ENCODE data around the gene EML3.
"Not testable (repeated sequence)": the region's sequence is repeated elsewhere in the genome, so short reads cannot be mapped to it uniquely, and the experiment has no call there.

EML3 gene

DNA sequence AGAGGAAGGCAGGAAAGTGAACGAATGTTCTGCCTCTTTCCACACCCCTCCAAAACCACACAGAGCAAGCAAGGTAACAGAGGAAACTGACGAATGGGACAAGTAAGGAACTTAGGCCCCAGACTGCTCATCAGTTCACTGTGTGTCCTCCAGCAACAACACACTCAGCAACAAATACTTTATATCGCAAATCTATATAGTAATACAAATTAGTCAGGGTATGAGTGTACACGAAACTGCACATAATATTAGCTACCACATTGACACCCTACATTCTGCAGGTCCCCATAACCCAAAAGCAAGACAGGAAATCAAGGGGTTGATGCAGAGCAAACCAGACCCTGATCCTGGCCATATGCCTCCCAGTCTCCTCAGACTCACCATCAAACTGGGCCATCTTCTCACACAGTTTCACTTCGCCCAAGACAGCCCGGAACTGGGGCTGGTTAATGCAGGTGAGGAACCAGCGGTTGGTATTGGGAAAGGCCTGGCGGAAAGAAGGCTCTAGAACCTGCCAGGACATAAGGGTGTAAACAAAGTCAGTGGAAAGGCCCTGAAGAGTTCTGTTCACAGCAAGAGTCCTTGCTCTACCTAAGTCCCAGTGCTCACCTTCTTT, 45.4 kb downstream of the EML3 start:
- no peak for DNase-seq

DNA sequence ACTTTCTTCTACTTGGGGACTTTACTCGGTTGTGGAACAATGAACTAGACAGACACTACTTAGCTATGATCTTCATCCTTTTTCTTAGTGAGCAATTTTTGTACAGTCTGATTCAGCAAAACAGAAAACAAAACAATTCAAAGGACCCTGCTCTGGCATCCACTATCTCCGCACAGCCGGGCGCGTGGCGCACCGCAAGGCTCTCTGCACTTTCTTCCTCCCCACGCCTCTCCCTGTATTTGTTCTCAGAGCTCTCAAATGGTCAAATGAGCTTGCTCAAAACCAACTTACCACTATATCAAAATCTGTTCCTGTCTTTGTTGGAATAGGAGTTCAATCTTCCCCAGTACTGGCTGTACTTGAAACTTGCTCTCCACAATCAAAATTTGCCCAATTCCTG, 46.3 kb downstream of the EML3 start:
- DNase-seq, result no peak

DNA sequence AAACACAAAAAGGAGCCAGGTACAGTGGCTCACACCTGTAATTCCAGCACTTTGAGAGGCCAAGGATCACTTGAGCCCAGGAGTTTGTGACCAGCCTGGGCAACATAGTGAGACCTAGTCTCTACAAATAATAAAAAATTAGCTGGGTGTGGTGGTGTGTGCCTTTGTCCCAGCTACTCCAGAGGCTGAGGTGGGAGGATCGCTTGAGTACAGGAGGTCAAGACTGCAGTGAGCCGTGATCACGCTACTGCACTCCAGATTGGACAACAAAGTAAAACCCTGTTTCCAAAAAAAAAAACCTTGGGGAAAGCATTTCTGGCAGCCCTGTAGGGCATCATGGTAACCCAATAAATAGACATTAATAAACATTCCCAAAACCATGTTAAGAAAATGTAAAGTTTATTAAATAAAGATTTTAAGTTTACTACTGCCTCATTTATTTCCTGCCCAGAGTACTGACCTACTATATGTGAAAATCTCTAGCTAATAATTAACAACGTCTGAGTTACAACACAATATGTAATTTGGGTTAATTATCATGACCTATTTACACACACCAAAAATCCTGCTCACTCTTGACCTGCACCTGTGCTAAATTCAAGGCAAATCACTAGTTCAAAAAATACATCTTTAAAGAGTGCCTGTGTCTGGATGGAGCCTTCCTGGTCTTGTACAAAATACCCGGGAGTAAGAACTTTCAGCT, 47.3 kb downstream of the EML3 start:
- DNase-seq, result no peak

DNA sequence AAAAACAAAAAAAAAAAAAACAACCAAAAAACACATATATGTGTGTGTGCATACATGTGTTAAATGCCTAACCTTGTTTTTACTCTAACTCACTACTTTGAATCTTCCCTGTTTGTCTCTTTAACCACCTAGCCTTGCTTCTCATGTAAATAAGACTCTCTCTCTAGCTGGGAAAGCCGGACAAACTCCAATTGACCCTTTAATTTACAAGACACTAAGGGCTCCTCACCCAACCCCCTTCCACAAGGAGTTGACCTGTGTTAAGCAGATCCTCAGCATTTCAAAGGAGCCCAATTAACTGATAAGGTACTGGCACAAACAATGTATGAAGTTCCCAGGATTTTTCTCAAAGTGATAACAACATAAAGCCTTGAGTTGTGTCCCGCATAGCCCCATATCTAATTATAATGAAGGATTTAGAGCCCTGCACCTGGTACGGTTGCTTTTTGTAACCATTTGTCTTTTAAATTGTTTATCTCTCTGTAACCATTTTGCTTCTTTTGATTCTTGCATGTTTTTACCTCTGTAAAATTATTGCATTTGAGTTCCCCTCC, 50.8 kb downstream of the EML3 start:
- DNase-seq, result not testable (repeated sequence)

DNA sequence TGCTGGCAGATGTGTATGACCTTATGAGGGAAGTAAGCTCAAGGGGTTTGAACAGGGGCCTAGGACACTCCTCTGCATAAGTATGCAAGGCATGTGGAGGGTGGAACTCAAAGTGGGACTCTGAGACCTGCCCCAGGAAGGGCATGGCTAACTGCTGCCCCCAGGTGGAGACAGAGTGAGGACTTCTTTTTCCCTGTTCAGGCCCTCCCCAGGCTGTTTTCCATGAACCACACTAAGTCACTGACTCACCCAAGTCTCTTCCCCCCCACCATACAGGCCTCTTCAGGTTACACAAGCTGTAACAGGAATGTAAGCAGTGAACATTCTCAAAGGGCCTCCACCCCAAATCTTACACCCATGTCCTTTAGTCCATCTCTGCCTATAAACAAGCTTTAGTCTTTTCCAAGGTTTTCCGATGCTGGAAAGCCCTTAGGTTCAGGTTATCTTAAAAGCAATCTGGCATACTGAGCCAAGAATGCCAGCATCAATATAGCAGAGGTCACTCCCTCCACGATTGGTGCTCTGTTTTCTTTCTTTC, 51.9 kb downstream of the EML3 start:
- DNase-seq, result no peak

DNA sequence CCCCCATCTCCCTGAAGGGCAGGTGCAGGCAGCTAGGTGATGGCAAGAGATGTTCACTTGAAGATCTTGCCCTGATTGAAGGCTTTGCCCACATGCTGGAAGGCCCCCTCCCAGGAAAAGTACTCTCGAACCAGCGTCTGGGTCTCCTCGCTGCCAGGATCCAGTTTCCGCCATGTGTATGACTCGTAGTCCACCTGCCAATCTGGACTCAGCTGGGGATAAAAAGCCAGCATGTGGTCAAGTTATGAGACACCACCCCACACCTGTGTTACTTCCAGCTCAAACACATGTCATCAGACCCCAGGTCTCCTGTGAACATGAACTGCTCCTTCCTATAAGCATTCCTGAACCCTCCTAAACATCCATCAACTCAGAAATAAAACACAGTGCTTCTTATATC, 52.9 kb downstream of the EML3 start:
- not testable (repeated sequence) for DNase-seq

DNA sequence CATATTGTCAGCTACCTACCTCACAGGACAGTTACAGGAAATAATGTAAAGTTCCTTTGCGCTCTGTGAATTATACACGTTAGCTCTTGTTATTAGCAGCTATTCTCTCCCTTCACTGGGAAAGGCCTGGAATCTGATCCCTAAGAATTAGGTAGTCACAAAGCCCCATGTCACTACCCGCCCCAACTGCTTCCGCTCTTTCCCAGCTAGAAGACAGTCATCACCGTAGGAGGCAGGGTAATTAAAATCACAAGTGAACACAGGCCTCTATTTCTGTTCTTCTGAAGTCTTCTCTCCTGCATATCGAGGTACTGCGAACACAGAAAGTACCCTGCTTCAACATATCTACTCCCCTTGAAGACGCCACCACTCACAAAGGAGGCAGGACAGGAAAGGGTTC, 53.4 kb downstream of the EML3 start:
- DNase-seq, result no peak

DNA sequence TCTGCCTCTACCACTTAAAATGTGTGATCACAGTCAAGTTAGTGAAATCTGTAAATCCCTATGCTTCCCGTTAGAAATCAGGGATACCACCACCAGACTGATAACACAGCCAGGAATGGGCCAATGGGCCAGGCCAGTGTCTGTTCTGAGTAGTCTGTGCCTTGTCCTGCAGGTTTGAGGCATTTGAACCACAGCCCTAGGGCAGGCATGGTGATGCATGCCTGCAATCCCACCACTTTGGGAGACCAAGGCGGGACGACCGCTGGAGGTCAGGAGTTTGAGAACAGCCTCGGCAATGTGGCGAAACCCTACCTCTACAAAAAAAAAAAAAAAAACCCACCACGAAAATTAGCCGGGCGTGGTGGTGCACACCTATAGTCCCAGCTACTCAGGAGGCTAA, 53.9 kb downstream of the EML3 start:
- no peak for DNase-seq

DNA sequence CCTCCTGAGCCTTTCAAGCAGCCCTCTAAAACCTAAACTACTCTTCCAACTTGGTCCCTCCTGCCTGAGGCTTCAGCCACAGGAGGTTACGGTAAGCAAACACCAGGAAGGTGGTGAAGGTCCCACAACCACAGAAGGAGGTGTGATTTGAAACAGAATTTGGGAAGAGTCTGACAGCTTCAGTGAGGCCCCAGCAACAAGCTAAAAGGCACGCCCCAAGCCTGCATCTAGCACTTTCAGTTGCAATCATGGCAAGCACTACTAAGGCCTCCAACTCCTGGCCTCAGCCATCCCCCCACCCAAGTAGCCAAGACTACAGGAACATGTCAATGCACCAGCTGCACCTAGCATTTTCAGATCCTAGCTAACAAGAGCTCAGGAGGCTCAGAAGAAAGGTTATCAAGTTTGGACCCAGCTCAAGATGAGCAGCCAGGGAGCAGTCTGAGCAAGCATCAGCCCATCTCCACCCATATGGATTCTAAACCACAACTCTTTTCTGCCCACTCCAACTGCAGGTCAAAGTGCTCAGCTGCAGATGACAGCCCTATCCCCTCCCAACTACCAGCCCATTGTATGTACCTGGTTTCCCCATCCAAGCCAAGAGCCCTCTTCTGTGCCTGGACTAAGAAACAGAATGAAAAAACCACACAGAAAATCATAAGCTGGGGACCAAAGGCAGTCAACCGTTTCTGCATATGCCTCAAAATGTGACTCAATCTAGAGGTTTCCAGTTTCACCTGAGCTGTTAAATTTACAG, 55.5 kb downstream of the EML3 start:
- no peak for DNase-seq

DNA sequence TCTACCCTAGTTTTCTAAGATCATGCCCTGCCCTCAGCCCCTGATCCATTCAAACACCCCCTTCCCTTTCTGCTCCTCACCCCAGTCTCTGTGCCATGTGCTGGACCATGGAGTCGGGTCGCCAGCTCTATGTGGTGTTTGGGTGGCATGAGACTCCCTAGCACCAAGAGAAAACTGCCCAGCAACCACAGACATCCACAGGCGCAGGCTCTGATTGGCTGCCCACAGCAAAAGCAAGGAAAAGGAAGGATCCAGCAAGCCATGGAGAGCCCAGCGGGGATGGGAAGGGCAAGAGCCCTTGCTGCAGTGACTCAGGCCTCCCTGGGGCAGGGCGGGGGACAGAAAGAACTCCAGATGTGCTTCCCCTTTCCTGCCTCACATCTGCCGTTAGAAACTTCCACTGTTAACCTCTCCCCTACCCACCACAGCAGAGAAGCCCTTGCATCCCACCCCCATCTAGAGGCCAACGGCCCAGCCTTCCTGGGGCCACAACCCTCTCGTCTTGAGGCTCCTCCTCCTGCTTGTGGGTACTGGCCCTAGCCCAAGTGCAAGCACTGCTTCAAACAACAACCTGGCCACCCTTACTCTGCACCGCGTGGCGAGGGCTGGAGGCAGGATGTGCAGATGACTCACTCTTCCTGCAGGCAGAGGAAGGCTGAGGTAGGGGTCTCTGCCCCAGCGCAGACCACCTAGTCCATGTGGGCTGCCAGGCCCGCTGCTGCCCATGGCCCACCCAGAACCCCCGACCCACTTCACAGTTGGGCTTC, 56.3 kb downstream of the EML3 start:
- DNase-seq, result no peak

DNA sequence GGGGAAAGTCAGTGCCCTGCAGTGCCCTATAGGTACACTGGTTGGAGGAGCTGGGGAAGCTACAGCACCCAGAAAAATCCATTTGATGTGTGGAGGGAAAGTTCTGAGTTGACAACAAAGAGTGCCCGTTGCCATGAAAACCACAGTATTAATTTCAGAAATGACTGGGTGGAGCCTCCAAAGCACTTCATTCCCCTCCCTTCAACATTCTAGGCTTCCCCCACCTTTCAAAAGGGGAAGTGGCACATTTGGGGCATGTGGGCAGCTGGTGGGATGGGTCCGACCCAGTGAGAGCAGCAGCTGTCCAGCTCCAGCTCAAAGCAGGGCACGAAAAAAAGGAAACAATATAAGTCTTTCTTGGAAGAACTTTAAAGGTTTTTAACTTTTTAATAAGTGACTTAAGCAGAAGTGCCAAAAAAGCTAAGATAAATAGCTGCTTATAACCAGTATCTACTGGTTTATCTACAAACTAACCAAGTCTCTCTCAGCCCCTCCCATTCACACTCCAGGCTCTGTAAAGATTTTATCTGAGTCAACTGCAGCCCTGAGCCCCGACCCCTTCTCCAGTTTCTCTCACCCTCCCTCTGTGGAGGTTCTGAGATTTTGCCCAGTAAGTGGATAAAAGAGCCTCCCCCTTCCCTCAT, 57.0 kb downstream of the EML3 start:
- no peak for DNase-seq

DNA sequence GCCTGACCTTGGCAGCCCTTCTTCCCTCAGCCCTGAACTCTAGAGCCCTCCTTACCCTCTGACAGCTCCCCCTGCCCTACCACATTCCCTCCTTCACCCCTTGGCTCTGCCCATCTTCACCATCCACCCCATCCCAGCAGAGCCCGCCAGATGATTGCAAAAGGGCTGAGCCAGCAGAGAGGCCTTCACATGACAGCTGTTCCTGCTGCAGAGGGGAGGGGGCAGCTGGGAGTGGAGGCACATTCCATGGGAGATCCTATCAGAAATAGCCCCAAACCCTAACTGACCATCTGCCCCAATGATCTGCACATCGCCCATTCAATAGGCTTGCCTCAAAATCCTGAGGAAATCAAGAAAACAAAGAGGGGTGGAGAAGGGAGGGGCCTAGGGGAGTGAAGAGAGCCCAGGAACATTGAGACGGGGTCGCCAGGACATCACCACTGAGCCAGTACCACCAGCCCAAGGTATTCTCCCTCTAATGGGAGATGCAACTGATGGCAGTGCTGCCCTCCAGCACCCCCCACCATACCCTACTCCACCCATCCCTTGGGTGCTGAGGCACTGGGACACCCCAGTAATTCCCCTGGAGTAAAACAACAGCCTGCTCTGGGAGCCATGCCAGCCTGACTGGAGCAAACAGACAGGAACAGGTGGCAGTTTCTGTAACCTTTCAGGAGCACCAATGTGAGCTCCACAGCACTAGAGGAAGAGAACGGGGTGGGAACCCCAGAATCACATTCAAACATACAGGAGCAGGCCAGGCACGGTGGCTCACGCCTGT, 58.0 kb downstream of the EML3 start:
- no peak for DNase-seq

DNA sequence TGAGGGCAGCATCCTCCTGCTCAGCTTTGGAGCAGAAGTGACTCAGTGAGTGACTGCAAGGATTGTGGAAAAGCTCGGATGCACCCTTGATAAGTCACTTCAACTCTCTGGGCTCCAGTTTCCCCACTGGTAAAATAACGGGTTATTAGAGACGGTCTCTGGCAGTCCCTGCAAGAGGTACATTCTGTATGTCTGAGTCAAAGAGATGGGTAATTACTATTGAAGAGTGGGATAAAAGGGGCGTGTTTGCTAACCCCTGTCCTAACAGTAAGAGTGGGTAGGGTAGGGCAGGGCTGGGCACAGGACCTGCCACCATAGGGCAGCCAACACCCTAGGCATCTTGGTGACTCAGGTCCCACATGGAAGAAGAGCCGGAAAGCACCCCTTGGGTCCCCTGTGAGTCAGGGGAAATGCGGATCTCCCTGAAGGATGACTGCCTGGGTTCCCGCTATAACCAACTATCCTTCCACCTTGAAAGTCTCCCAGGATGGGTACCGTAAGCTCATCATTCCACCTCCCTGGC, 58.7 kb downstream of the EML3 start:
- DNase-seq, result no peak

DNA sequence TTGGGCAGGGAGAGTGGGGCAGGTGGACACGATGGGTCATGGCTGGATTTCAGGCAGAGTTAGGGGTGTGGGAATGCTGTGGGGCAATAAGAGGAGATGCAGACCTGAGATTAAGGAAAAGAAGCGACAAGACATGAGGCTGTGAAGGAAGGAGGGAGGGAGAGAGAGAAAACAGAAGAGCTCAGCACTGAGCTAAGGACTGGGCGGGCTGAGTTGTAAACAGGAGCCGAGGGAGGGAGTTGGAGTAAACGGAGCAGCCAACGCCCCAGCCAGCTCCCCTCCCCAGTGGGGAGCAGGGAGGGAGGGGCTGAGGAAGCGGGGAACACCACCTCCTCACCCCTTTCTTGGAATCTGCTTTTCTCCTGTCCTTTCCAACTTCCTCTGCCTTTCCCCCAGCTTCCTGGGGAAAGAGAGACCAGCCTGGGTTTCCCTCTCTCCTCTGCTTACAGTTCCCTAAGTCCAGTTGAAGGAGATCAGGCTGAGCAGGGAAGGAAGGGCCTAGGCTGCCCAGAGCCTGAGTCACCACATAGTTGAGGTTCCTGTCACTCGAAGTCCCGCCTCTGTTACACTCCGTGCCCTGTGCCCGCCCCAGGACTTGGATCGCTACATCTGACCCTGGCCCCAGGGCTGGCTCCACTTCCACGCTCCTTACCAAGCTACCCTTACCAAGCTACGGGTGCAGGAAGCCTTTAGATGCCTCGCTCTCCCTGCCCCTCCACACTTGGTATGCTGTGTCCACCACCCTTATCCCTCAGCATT, 59.3 kb downstream of the EML3 start:
- no peak for DNase-seq

DNA sequence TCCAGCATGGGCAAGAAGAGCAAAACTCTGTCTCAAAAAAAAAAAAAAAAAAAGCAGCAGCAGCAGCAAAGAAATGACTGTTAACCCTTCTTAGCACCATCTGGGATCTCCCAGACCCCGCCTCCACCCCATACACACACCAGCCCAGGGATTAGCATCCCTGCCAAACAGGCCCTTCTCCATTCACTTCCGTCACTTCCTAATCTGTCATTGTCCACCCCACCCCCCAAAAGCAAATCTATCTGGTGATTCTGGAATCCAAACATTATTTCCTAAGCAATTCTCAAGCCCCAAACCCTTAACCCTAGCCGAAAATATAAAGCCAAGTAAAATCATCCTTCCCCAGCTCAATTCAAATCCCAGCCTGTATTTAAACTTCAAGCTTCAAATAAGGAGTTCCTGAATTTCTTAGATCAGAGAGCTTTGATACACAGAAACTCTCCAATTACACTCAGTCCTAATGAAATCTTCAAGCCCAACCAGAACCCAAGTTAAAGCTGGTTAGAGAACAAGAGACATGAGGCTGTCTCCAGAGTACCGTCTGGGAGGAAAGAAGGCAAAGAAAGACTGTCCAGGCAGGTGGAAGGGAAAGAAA, 60.0 kb downstream of the EML3 start:
- DNase-seq, result no peak
